PFSK-1 (cell line): Measurements from ENCODE around the gene CATSPERZ.

Experiments
- FOXP2 ChIP-seq: optimal IDR thresholded peaks from 2 replicates; pipeline ENCODE3; 2011; ENCODE audit warnings: borderline replicate concordance, control low read depth, inconsistent platforms; ENCODE audit not compliant: insufficient read depth; ENCODE audit errors: extremely low read length, extremely low read depth
- POLR2AphosphoS5 ChIP-seq: IDR thresholded peaks from 2 replicates; pipeline ENCODE4 v1.6.1; 2012; ENCODE audit warnings: low read depth, mild to moderate bottlenecking, control low read depth, low read length, moderate library complexity
- REST ChIP-seq, 2 experiments: IDR thresholded peaks; 2 replicates each; pipeline versions ENCODE4 v1.6.1 to v1.8.0; 2011 to 2012; ENCODE audit warnings: low read depth in 2 of 2, low read length in 2 of 2, control low read depth in 1 of 2, inconsistent platforms in 1 of 2, mild to moderate bottlenecking in 1 of 2, moderate library complexity in 1 of 2; ENCODE audit not compliant: insufficient read depth in 1 of 2
- SIN3A ChIP-seq: IDR thresholded peaks from 2 replicates; pipeline ENCODE4 v1.6.1; 2012; ENCODE audit warnings: mild to moderate bottlenecking, low read length, moderate library complexity, borderline replicate concordance; ENCODE audit not compliant: insufficient read depth
- TAF1 ChIP-seq: IDR thresholded peaks from 2 replicates; pipeline ENCODE4 v1.6.1; 2012; ENCODE audit warnings: low read length, control low read depth, borderline replicate concordance; ENCODE audit not compliant: insufficient read depth

GRCh38 chr11:64299847-64300648, at the start of gene CATSPERZ:
- TF ChIP-seq TAF1 (no peak), REST (IDR thresholded peaks at IDR 0.05; ENCODE audit: insufficient read depth in 1 of 2, low read depth in 2 of 2, low read length in 2 of 2) (no peak), FOXP2 (no peak), POLR2AphosphoS5 (no peak), SIN3A (no peak)
